Activated CD8-positive, alpha-beta memory T cell treated with anti-CD3 and anti-CD28 coated beads for 1 hour (primary cell): ENCODE measurements around the gene NRAP.

Experiments used
- DNase-seq, 2 donors: peaks; one replicate each; pipeline ENCODE4 v3.0.0-alpha.2; 2020; ENCODE audit warnings: low read depth in 1 of 2; ENCODE audit errors: extremely low read depth in 1 of 2

NRAP gene

GRCh38 chr10:113644185-113645120 is 19.4 kb downstream of the NRAP start:
- no peak for DNase-seq

- DNase-seq: no peak
Observed at GRCh38 chr10:113643183-113643582, 20.7 kb downstream of the NRAP start.

GRCh38 chr10:113641702-113642101 is 22.1 kb downstream of the NRAP start:
- no peak for DNase-seq

- no peak for DNase-seq
Observed at GRCh38 chr10:113639966-113640365, 23.9 kb downstream of the NRAP start.

DNA sequence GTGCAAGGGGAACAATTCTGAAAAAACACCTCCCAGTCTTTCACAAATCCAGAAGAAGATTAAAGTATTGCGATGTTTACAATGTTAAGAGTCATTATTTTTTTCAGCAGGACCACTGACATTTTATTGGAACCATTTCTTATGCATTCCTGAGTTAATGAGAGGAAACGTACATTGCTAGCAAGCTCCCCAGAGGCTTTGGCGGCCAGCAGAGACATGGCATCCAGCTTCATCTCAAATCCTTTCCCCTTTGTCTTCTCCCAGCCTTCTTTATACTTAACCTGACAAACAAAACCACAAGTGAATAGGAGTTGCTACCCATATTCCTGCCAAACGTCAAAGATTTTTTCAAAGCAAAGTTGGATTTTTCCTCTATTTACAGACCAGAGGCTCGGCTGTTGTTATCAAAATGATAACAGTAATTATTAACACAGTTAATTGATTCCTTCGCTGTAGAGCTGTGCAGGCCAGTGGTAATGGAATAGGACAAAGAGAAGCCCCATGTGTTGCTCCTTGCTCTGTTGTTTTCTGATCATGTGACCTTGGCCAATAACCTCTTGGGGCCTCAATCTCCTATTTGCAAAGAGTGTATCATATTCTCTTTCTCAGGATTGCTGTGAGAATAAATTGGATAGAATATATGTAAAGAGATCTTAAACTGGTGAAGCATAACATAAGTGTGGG is 32.0 kb downstream of the NRAP start:
- no peak for DNase-seq

- no peak for DNase-seq
Observed at GRCh38 chr10:113630929-113631533, 32.8 kb downstream of the NRAP start.

- no peak for DNase-seq
Observed at GRCh38 chr10:113628607-113629153, 35.2 kb downstream of the NRAP start.

DNA sequence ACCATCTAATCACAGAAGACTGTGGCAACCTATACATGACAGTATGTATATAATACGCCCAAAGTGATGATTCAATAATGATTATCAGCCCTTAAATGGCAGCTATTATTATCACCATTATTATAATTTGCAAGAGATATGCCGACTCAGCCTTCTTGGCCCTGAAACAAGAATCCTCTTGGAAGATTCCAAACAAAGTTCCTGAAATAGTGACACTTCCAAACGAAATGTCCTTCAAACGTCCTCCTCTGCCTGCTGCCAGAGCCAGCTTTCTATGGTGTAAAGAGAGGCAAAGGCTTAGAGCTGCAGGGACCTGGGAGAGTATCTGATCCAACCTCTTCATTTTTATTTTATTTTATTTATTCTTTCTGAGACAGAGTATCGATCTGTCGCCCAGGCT is 36.0 kb downstream of the NRAP start:
- DNase-seq: no peak

DNA sequence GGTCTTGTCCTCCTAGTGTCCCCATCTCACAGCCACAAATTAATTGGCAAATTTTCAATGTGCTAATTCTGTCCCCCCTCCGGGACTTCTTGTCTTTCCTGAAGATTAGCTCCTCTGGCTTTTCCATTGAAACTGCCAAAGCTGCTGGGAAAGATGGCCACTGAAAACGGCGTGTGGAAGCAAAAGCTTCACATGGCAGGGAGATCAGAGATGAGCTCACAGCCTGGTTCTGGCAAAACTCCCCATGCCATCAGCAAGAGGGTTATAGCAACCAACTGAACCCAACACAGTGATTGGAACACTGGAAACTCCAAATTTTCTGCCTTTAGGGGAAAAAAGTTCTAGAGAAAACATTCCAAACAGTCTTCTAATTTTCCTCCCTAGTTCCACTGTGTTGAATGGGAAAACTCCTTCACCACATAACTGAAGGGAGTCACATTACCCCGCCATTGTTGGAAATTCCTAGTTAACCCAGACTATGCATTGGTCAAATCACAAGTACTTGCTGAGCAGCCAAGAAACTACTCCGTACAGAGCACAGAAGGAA is 37.0 kb downstream of the NRAP start:
- no peak for DNase-seq

DNA sequence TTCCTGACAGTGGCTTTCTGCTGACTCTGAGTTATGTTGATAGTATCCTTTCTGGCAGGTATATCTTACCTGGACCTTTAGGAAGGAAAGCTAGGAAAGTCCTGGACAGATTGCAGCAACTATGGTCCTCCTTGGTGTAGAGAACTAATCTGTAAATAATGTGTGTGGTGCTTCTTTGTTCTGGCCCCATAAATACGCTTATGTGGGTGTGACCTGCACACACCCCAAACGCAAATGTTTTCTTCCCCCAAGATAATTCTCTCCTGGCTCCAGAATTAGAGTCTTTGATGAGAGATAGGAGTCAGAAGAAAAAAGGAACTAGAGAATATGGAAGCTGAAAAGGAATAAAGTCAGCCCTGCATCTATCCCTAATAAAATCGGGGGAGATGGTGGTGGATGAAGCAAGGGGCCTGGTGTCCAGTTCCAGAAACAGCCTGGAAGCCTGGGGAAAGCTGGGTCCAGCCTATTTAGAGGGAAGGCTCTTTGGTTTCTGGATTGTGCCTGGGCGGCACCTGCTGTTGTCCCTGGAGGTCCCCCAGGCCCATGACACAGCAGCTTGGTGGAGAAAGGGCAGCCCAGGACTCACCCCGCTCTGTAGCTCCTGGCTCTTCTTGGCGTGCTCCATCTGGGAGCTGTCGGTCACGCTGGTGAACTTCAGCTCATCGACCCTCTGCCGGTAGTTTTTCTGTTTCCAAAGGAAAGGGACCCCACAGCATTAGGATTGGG is 38.2 kb downstream of the NRAP start:
- no peak for DNase-seq

DNA sequence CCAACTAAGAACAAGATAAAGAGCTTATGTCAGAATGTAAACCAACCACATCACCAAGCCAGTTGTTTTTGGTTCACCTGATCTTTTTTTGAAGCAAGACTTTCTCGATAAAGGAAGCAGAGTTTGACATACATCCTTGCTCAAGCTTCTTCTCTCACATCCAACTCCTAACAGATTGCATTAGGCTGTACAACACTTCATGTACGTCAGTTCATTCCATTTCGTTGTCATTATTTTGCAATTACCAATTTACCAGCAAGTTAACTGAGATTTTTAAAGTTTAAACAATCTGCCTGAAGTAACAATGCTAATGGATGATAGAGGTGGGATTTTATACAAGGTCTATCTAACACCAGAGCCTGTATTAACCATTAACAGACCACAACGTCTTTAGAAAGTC is 41.0 kb downstream of the NRAP start:
- no peak for DNase-seq

DNA sequence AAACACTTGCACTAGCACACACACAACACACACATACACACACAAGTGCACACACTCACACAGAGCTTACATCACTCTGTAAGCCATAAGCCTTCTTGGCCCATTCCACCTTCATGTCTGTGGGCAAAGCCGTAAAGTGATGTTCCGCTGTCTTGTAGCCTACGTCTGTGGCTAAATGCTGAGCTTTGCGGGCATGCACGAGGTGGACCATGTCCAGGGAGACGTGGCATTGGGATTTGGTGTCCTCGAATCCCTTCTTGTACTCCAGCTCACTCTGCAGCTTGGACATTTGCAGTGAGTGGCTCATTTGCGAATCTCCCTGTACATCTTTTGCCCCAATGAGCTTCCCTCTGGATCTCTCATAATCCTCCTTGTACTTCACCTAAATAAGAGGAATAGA is 42.0 kb downstream of the NRAP start:
- DNase-seq: no peak

DNA sequence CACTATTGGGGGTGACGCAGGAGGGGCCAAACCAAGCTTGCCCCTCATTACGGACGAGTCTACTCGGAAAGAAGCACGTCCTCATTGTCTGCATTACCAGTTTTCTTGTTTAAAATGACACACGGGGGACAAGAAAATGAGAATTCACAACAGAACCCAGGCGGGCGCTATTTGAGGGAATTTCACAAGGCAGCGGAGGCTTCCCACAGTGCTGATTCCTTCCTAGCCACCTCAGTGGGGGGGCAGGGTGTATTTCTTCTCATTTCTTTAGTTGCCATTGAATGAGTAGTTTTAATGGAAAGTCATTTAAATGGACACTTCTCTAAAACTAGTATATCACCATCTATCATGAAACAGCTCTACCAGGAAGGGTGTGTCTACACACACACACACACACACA is 42.9 kb downstream of the NRAP start:
- DNase-seq: no peak

DNA sequence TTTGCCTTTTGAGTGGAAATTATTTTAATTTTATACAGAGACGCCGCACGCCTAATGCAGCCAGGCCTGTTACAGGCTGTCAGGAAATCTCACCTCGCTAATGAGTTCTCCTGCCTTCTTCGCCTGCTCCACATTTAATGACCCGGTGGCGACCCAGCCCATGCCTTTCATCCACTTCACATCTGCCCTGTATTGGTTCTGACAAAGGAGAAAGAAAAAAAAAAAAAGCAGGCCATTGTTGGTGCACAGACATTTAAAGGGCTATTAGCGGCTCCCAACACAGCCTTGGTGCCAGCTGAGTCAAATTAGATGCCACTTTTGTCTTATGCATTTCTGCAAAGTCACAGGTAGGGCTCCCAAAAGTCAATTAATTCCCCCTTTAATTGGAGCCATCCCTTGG is 43.3 kb downstream of the NRAP start:
- no peak for DNase-seq

- DNase-seq: no peak
Observed at GRCh38 chr10:113619401-113619800, 44.4 kb downstream of the NRAP start.

- DNase-seq: no peak
Observed at GRCh38 chr10:113618338-113618737, 45.5 kb downstream of the NRAP start.

- no peak for DNase-seq
Observed at GRCh38 chr10:113617086-113617485, 46.8 kb downstream of the NRAP start.

DNA sequence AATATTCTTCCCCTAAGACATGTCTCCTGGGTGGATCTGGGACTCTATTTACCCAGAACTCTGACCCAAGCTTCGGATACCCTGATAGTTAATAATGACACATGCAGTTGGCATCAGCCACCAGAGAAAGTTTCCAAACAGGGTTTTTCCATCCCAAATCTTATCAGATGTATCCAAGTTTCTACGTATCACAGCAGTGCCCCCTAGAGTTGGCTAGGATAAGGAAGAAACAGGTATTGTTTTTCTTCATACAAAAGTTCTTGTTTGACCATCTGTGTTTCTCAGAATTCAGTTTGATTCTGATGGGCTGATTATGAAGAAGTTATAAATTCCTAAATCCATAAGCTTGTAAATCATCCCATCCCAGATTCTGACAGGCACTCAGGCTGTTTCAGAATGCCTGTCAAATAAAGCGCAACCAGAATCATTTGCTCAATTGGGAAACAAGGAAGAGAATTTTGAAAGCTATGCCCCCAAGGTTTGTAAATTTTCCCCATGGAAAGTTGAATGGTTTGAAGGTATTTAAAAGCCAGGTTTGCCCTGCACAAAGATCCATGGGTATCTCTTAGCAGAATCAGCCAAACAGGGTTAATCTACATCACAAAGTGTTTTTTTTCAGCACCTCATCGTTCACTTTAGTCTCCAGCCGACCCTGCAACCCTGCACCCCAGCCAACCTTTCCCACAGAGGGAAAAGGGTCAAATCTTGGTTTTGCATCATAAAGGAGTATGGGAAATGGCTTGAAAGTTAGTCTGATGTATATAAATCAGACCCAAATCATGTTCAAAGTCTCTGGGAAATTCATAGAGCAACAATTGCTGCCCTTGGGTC is 47.4 kb downstream of the NRAP start:
- DNase-seq: no peak

DNA sequence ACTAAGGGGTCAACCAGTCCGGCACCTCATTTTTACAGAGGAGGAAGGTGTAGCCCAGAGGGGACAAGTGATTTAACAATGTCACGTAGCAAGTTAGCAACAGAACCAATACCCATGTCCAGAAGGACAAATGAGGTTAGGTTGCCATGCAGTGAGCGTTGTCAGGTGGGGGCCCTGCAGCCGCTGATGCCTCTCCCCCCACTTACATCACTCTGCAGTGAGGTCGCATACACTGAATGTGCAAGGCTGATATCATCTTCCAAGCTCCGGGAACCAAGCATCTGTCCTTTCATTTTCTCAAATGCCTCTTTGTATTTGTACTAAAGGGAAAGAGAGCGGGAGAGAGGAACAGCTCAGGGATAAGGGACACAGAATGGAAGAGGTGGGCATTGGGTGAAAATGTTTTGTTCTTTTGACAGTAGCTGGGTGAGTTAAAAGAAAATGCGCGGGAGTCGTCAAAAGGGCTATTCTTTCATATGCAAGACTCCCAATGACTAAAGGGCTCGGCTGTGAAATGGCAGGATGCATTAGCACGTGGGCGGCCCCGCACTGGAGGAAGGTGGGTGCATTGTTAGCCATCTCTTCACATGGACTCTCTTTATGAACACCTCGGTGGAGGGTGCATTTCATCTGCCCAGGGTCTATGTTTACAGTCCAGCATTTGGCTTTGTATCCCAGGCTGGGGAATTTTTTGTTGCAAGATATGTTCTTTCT is 49.7 kb downstream of the NRAP start:
- no peak for DNase-seq
